Stimulated activated CD8-positive, alpha-beta memory T cell treated with anti-CD3 and anti-CD28 coated beads, Interleukin-7, amount 100 ng/mL, for 24 hours (primary cell): Measurements from ENCODE around the gene PTPN2.
"Not testable (repeated sequence)": the region's sequence is repeated elsewhere in the genome, so short reads cannot be mapped to it uniquely, and the experiment has no call there.

Source experiments
- DNase-seq: peaks from one replicate; pipeline ENCODE4 v3.0.0-alpha.2; 2020; ENCODE audit warnings: low read depth

PTPN2 gene

GRCh38 chr18:12825230-12825629 is 58.8 kb downstream of the PTPN2 start:
- no peak for DNase-seq

GRCh38 chr18:12823892-12824291 is 60.1 kb downstream of the PTPN2 start:
- no peak for DNase-seq

DNA sequence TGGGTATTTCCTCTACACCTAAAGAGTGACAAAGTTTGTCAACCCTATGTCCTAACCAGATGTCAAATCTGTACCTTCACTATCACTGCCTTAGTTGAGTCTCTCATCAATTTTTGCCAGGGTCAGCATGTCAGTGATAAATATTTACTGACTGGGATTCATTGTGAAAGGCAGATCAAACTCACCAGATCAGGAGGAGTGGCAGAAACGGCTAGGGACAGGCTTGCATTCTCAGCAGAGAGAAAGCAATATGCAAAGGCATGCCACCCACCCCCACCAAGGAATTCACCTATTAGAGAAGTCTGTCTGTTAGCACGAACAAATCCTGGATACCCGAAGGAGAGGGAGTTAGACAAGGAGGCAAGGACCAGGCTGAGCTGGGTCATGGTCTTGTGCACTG is 62.6 kb downstream of the PTPN2 start:
- no peak for DNase-seq

- DNase-seq, result no peak
These were observed 63.5 kb downstream of the PTPN2 start for GRCh38 chr18:12820506-12820905.

GRCh38 chr18:12819841-12820240 is 64.2 kb downstream of the PTPN2 start:
- no peak for DNase-seq

DNA sequence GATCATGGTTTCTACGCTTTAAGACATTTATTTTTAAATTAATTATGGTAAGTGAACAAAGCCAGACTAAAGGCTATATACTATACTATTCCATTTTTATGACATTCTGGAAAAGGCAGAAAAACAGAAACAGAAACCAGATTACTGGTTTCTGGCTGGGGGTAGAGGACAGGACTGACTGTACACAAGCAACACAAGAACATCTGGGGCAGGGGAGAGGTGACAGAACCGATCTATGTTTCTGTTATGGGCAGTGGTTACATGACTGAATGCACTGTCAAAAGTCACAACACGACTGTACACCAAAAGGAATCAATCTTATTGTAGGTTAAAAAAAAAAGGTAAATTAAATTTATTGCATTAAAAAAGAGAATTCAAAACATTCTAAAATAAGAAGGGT is 64.7 kb downstream of the PTPN2 start:
- DNase-seq, result no peak

DNA sequence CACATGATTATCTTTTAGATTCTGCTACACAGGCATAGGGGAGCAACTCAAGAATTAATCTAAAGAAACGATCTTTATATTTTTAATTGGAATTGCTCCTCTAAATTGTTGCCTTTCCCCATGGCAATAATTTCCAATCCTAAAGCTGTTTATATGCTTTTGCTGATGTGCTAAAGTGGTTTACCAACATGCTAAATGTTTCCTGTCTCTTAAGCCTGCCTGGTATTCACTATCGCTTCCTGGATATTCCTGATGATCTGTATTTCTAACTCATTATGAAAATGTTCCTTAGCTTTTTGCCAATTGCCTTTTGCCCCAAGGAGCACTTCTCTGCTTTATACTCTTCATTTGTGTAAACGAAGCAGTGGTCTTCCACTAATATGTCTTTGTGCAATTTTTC is 65.8 kb downstream of the PTPN2 start:
- no peak for DNase-seq

DNA sequence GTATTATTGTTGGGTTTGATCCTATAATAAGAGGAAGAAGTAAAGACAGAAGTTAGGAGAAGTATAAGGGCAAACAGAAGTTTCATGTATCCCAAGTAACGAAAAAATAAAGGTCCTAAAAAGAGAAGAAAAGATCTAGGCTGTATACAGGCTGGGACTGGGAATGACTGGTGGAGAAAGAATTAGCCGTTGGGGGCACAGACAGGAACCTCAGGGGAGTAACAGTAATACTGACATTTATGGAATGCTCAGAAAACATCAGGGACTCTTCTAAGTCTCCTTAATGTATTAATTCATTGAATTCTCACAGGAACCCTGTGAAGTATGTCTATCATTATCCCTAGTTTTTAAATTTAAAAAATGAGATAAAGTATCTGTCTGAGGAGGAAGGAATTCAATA is 67.6 kb downstream of the PTPN2 start:
- DNase-seq, result no peak

- DNase-seq, result no peak
These were observed 72.7 kb downstream of the PTPN2 start for GRCh38 chr18:12811191-12811950.

DNA sequence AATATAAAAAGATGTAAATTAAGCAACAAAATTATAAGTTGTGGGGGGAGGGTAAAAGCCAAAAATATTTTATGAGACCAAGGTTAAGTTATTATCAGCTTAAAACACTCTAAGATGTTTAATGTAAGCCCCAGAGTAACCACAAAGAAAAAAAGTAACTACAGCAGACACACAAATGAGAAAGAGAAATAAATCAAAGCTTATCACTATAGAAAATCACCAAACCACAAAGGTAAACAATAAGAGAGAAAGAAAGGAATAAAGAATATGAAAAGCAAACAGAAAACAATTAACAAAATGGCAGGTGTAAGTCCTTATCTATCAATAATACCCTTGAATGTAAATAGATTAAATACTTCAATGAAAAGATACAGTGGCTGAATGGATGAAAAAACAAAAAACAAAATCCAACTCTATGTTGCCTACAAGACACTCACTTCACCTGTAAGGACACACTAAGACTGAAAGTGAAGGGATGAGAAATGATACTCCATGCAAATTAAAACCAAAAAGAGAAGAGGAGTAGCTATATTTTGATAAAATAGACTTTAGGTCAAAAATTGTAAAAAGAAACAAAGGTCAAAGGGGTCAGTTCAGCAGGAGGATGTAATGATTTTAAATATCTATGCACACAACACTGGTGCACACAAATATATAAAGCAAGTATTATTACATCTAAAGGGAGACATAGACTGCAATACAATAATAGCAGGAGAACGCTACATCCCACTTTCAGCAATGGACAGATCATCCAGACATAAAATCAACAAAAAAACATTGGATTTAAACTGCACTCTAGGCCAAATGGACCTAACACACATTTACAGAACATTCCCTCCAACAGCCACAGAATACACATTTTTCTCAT is 80.7 kb downstream of the PTPN2 start:
- DNase-seq, result no peak

DNA sequence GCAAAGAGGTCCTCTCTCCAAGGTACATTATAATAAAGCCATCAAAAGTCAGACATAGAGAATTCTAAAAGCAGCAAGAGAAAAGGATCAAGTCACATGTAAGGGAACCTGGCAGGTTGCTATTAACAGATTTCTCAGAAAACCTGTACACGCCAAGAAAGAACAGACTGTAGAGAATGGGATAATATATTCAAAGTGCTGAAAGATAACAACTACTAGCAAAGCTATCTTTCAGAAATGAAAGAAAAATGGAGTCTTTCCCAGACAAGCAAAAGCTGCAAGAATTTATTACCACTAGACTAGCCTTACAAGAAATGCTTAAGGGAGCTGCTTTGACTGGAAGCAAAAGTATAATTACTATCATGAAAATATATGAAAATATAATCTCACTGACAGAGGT is 81.5 kb downstream of the PTPN2 start:
- DNase-seq, result no peak

DNA sequence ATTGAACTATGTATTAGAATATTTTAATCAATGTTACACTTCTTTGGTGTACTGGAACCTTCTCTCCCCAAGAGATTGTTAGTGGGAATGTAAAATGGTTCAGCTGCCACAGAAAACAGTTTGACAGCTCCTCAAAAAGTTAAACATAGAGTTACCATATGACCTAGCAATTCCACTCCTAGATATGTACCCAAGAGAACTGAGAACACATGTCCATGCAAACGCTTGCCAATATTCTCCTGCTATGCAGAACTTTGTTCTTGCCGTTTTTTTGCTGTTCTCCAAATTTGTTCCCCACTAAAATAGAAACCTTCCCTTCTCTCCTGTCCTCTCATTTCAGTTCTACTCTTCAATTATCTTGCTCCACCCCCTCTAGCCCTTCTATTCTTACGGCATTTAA is 87.6 kb downstream of the PTPN2 start:
- no peak for DNase-seq

GRCh38 chr18:12791610-12792009 is 92.4 kb downstream of the PTPN2 start:
- DNase-seq, result no peak

DNA sequence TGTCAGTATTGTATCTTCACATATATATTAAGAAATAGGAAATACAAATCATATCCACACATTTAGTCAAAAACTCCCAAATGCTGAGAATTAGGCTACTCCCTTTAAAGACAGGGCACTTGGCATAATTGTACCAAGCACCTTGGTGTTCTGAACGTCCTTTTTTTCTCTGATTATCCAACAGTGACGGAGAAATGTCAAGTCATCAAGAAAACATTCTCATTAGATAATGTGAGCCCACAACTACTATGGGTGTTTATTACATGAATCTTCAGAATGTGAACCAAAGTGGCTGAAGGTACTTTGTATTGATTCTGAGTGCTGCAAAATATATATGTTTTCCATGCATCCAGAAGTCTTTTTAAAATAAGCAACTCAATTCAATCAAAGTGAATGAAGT is 97.4 kb downstream of the PTPN2 start:
- DNase-seq, result no peak

GRCh38 chr18:12783524-12783923 is 100.5 kb downstream of the PTPN2 start:
- DNase-seq, result no peak

DNA sequence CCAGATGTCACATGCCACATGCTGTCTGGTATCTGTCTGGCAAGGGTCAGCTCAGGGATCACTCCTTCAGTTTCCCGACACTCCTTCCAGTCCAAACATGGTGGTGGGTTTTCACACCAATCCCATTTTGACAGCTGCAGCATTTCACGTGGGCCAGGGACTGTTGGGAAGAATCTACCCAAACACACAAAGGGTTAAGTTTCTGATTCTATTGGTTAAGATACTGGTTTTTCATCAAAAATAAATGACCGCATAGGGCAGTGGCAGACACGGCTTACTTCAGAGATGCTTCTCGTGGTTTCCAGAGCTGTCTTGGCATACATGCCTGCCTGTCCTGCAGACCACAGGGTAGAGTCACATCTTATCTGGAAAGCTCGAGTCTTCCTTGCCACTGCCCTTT is 101.5 kb downstream of the PTPN2 start:
- no peak for DNase-seq

GRCh38 chr18:12779456-12779855 is 104.6 kb downstream of the PTPN2 start:
- DNase-seq, result no peak

DNA sequence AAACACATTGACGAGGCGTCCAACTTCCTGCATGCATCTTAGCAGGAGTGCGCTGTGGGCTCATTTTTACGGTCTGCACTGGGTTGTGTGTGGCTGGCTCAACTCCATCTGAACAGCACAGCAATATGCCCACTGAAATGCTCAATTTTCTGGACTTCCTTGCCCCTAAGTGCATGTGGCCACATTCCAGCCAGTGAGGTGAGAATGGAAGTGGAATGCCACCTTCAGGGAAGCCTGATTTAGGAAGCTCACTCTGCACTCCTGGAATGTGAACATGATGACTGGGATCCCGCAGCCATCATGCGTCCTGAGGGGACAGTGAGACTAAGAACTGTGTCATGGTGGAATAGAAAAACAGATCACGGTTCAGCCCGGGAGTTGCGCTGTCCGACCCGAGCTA is 105.0 kb downstream of the PTPN2 start:
- no peak for DNase-seq

GRCh38 chr18:12777500-12777944 is 106.5 kb downstream of the PTPN2 start:
- no peak for DNase-seq

GRCh38 chr18:12776821-12777471 is 107.1 kb downstream of the PTPN2 start:
- no peak for DNase-seq

DNA sequence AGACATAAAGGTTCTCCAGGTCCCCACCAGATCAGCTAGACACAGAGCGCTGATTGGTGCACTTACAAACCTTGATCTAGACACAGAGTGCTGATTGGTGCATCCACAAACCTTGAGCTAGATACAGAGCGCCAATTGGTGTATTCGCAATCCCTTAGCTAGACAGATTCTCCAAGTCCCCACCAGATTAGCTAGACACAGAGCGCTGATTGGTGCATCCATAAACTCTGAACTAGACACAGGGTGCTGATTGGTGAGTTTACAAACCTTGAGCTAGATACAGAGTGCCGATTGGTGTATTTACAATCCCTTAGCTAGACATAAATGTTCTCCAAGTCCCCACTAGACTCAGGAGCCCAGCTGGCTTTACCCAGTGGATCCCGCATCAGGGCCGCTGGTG is 107.6 kb downstream of the PTPN2 start:
- not testable (repeated sequence) for DNase-seq

GRCh38 chr18:12774982-12775381 is 109.1 kb downstream of the PTPN2 start:
- no peak for DNase-seq

DNA sequence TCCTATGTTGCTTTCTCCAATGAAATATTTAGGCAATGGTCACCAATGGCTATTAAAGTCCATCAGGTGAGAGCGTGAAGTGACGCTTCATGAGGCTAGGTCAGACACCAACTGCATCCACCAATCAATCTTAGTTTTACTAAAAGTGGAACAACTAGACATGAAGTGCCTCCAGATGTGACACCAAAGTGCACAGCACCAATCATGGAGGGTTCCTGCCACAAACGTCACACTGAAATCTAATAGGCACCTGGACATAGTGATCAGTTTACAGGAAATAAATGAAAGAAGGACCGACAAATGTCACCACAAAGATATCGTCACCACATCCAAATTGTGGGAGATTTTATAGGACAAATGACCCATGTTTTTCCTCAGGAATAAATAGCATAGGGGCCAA is 110.7 kb downstream of the PTPN2 start:
- DNase-seq, result no peak
